Fibroblast of mammary gland (primary cell): ENCODE data around the gene DBN1.

Experiments
- DNase-seq: peaks from one replicate; pipeline ENCODE4 v3.0.0-alpha.2; 2010; ENCODE audit warnings: low read depth
- H3K4me3 ChIP-seq: 2 replicates; pipeline ENCODE4 v1.5.1; 2011; ENCODE audit warnings: low read depth, mild to moderate bottlenecking, low read length, moderate library complexity; ENCODE audit not compliant: control insufficient read depth
- CTCF ChIP-seq: conservative IDR thresholded peaks from 2 replicates; pipeline ENCODE4 v1.5.1; 2011; ENCODE audit warnings: low read depth, low read length, inconsistent platforms; ENCODE audit not compliant: control insufficient read depth, insufficient read depth

Gene DBN1

GRCh38 chr5:177434437-177434836 lies 39.0 kb downstream of the DBN1 start:
- no peak overlapping the region for H3K4me3 ChIP-seq
- no peak for TF ChIP-seq CTCF
- peak; percentile 28 for DNase-seq

- no peak overlapping the region for H3K4me3 ChIP-seq
- TF ChIP-seq CTCF: no peak
- no peak for DNase-seq
These were observed 39.7 kb downstream of the DBN1 start for GRCh38 chr5:177433658-177434217.

- TF ChIP-seq CTCF: no peak
- H3K4me3 ChIP-seq: no peak overlapping the region
- DNase-seq: no peak
These were observed 40.4 kb downstream of the DBN1 start for GRCh38 chr5:177432839-177433657.

- H3K4me3 ChIP-seq: no peak overlapping the region
- no peak for TF ChIP-seq CTCF
- DNase-seq: no peak
These were observed 41.1 kb downstream of the DBN1 start for GRCh38 chr5:177432143-177432838.

GRCh38 chr5:177431317-177432142 lies 41.9 kb downstream of the DBN1 start:
- DNase-seq: no peak
- TF ChIP-seq CTCF: no peak
- no peak overlapping the region for H3K4me3 ChIP-seq

GRCh38 chr5:177430972-177431316 lies 42.5 kb downstream of the DBN1 start:
- H3K4me3 ChIP-seq: no peak overlapping the region
- TF ChIP-seq CTCF: no peak
- DNase-seq: no peak
